Stimulated activated naive CD8-positive, alpha-beta T cell treated with anti-CD3 and anti-CD28 coated beads, Interleukin-15, amount 100 ng/mL, for 72 hours (primary cell): ENCODE data around the gene GLS.
"Not testable (repeated sequence)": the region's sequence is repeated elsewhere in the genome, so short reads cannot be mapped to it uniquely, and the experiment has no call there.

Experiments used
- ATAC-seq: fragments of 150-1000 bp; cut with Tn5 transposase; 2 replicates; pipeline ENCODE4 v1.10.0; 2021; ENCODE audit warnings: mild to moderate bottlenecking, moderate library complexity
- DNase-seq, 2 donors: peaks; one replicate each; pipeline ENCODE4 v3.0.0; 2021 to 2022
- H3K27ac Mint-ChIP-seq, 2 donors: one replicate each; pipeline ENCODE4 v1.8.0; 2022; ENCODE audit warnings: mild to moderate bottlenecking in 2 of 2, mixed read lengths in 2 of 2, moderate library complexity in 2 of 2
- H3K27me3 Mint-ChIP-seq: one replicate; pipeline ENCODE4 v1.8.0; 2022; ENCODE audit warnings: mixed read lengths
- H3K4me1 Mint-ChIP-seq: one replicate; pipeline ENCODE4 v1.8.0; 2022; ENCODE audit warnings: mild to moderate bottlenecking, mixed read lengths
- H3K4me3 Mint-ChIP-seq, 2 donors: one replicate each; pipeline ENCODE4 v1.8.0; 2022; ENCODE audit warnings: mild to moderate bottlenecking in 2 of 2, mixed read lengths in 2 of 2, moderate library complexity in 1 of 2
- H3K9me3 Mint-ChIP-seq, 2 donors: one replicate each; pipeline ENCODE4 v1.8.0; 2022; ENCODE audit warnings: mixed read lengths in 2 of 2

Gene GLS

DNA sequence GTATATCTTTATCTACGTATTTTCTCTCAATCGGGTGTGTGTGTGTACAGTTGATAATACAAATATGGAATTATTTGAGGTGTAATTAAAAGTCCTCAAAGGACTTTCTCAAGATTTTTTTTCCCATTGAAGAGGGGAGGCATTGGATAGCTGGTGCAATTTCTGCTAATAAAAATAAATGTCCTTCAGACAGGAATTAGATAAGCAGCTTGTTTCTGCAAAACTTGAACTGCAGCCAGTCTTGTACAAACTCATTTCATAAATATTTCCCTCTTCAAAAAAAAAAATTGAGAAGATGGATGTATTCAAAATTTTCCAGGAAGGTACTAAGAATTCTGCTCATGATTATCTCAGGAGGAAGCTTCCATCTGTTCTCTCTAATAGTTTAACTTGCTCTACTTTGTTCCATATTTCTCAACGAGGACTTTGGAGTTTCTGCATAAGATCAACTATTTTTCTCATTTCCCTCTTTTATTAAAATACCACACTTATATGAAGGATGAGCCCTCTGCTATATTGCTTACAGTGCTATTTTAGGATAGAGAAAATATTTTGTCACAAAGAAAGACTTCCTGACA is 33.0 kb upstream of the GLS start:
- DNase-seq (no peak), ATAC-seq (no peak)
- Mint-ChIP-seq H3K27me3 (no peaks in the 10 kb centered on the region), H3K4me3 (no peak overlapping the region), H3K9me3 (no peaks in the 10 kb centered on the region), H3K4me1 (peaks cover 2% of the 10 kb centered on the region), H3K27ac (no peak overlapping the region)

DNA sequence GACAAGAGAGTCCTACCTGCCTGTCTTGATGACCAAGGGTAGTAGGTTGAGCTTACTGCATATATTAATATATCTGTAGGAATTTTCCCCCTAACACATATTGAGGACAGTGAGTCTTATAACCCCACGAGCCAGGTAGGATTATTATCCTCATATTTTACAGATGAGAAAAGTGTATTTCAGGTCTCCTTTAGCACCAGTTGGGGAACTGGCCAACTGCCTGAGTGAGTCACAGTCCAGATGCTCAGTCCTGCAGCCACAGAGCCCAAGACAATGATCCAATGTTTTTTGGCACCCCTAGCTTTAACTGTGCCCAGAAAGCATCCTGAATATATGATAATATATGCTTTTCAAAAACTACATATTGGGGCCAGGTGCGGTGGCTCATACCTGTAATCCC is 30.8 kb upstream of the GLS start:
- Mint-ChIP-seq H3K4me1 (peaks cover 6% of the 10 kb centered on the region), H3K27me3 (no peaks in the 10 kb centered on the region), H3K9me3 (no peaks in the 10 kb centered on the region), H3K27ac (no peak overlapping the region), H3K4me3 (no peak overlapping the region)
- no peak for DNase-seq
- ATAC-seq, result no peak

DNA sequence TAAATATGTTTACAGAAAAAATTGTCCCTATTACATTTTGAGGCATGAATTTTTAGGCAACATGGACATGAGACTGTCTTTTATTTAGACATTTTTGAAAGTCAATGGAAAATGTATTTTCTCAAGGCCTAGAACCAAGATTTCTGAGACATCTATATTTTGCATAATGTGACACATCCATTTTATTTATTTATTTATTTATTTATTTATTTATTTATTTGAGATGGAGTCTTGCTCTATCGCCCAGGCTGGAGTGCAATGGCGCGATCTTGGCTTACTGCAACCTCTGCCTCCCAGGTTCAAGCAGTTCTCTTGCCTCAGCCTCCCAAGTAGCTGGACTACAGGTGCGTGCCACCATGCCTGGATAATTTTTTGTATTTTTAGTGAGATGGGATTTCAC is 27.6 kb upstream of the GLS start:
- ATAC-seq, H3K27me3 Mint-ChIP-seq, H3K4me3 Mint-ChIP-seq, DNase-seq, H3K27ac Mint-ChIP-seq, H3K9me3 Mint-ChIP-seq, H3K4me1 Mint-ChIP-seq: not testable (repeated sequence)

DNA sequence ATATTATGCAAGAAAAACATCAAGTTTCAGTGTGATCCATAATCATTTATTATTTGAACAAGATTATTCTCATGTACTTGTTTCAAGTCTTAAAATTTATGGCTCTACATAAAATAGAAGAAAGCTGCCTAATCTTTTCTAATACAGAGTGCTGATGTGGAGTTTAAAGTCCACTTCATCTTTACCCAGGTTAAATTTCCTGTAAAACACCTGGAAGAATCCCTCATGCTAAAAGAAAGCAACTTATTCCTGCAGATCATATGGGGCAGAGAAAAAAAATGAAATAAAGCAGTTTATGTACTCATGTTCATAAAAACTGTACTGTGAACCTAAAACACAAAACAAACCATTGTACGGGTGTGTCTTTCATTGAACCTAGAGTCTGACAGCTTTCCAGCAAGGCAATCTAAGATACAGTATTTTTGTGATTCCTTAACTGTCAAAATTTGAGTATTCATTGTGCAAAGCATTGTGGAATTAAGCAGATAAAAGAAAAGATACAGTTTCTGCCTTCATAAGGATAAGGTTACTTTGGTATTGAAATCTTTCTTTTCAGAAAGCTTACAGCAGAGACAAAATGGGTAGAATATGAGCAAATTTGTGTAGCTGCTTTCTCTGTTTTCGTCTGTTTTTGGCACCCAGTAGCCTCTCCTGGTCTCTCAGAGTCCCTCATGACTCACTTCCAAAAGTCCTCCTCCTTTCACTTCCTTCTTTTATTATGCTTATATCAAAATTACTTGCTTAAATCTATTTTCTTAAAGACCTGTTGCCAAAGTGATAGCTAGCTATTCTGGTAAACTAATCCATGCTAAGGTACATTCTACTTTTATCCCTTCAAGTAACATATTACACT is 26.9 kb upstream of the GLS start:
- DNase-seq (no peak), ATAC-seq (no peak)
- Mint-ChIP-seq H3K4me3 (no peak overlapping the region), H3K9me3 (no peaks in the 10 kb centered on the region), H3K4me1 (peaks cover 6% of the 10 kb centered on the region), H3K27me3 (no peaks in the 10 kb centered on the region), H3K27ac (peak overlapping the region in 1 of 2 donors; percentile 60)

DNA sequence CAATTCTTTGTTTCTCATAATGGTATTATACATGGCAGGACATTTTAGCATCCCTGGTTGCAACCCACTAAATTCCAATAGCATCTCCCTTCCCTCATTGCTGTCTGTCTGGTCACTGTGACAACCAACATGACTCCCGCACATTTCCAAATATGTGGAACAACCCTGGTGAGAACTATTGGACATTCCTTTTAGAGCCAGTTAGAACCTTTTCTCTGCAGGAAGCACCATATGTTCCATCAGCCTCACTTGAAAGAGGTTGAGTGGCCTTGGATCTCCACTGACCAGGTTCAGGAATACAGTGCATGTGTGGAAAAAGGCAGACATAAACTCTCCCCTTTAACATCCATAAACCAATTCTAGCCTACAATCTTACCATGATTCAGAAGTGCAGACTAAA is 25.9 kb upstream of the GLS start:
- DNase-seq (no peak), ATAC-seq (no peak)
- Mint-ChIP-seq H3K27ac (no peak overlapping the region), H3K4me3 (no peak overlapping the region), H3K9me3 (no peaks in the 10 kb centered on the region), H3K27me3 (no peaks in the 10 kb centered on the region), H3K4me1 (peaks cover 6% of the 10 kb centered on the region)

DNA sequence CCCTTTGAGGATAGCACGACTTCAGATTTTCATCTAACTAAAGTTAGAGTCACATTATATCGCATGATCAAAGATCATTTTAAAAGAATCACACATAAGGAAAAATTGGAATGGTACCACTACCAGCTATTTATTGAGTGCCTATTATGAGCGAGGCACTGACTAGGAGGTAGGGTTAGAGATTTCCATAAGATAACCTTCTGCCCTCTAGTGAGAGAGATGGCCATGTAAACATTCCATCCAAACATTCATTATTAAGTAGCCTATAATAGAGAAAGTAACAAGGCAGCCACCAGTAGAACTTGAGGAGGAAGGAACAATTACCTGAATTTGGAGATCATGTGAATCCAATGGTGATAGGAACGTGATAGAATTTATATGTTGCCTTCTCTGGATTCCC is 25.4 kb upstream of the GLS start:
- DNase-seq, result no peak
- no peak overlapping the region for H3K27ac Mint-ChIP-seq
- no peak for ATAC-seq
- H3K4me1 Mint-ChIP-seq, result peaks cover 6% of the 10 kb centered on the region
- H3K4me3 Mint-ChIP-seq, result no peak overlapping the region
- H3K27me3 Mint-ChIP-seq, result no peaks in the 10 kb centered on the region
- no peaks in the 10 kb centered on the region for H3K9me3 Mint-ChIP-seq

DNA sequence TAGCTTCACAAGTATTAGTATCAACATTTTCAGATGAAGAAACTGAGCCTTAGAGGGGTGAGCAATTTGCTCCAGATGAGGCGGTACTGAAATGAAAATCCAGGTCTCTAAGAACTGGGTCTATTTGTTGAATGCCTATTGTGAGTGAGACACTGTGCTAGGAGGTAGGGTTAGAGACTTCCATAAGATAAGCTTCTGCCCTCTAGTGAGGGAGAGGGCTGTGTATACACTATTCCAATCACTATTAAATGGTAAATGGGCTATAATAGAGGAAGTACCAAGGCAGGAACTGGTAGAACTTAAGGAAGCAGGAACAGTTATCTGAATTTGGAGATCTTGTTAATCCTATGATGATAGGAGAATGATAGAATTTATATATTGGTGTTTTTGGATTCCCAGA is 23.6 kb upstream of the GLS start:
- no peak overlapping the region for H3K27ac Mint-ChIP-seq
- no peak for DNase-seq
- peaks cover 7 to 9% of the 10 kb centered on the region in 2 donors for H3K9me3 Mint-ChIP-seq
- peaks cover 6% of the 10 kb centered on the region for H3K4me1 Mint-ChIP-seq
- no peak overlapping the region for H3K4me3 Mint-ChIP-seq
- ATAC-seq, result no peak
- no peaks in the 10 kb centered on the region for H3K27me3 Mint-ChIP-seq

DNA sequence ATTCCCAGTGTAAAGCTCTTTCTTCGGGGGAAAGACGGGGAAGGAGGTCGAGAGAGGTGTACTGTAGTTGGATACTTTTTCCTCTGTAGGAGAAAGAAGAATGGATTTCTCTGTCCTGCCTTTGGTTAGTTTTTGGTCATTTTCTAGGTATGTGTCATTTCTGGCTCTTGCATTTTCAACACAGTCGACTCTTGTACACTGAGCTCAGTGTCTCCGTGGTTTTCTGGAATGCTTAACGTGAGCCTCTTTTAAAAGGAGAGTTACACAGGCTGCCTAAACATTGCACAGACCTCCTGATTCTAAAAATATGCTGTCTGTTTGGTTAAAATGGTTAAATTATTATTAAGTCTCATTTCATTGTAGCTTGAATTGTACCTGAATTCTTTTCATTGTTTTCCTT is 21.8 kb upstream of the GLS start:
- Mint-ChIP-seq H3K9me3 (peaks cover 15 to 19% of the 10 kb centered on the region in 2 donors), H3K27ac (no peak overlapping the region), H3K4me3 (no peak overlapping the region), H3K27me3 (no peaks in the 10 kb centered on the region), H3K4me1 (peaks cover 20% of the 10 kb centered on the region)
- DNase-seq (no peak), ATAC-seq (no peak)

DNA sequence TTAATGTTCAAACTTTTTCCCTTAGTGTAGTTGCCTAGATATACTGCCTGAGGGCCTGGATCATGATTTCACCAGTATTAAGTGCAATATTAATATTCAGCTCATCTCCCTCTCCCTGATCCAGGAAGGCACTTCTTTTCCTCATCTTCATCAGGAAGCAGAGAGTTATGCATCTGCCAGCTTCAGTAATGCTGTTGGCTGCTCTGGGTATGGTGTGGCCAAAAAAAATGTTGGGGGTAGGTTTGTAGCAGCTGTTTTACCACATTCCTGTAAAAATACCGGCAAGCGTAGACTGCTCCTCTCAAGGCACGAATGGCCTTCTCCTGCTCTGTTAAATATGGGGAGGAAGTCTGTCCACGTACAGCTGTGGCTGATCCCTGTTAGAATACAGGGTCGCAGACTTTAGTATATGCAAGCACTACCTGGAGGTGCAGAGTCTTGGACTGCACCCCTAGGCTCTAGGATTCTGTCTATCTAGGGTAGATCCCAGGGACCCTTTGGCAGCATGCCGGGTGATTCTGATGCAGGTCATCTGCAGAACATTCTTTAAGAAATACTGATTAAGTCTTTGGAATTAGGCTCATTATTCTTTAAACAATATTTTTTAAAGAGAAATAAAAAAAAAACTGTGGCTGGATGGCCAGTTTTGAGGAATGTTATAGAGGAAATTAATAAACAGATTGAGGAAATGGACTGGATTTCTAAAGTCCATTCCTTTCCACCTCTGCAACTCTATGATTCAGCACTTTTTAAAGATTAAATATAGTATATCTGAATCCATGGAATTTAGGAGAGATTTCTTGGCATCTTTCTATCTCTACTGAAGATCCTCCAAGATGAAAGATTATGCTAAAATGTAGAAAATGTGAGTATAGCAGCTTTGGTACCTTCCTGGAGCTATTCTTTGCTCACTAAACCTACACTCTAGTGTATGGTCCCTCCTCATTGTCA is 21.0 kb upstream of the GLS start:
- no peak overlapping the region for H3K27ac Mint-ChIP-seq
- DNase-seq (no peak), ATAC-seq (no peak)
- H3K27me3 Mint-ChIP-seq, result no peaks in the 10 kb centered on the region
- H3K9me3 Mint-ChIP-seq, result peaks cover 15 to 19% of the 10 kb centered on the region in 2 donors
- H3K4me3 Mint-ChIP-seq, result no peak overlapping the region
- peaks cover 18% of the 10 kb centered on the region for H3K4me1 Mint-ChIP-seq

DNA sequence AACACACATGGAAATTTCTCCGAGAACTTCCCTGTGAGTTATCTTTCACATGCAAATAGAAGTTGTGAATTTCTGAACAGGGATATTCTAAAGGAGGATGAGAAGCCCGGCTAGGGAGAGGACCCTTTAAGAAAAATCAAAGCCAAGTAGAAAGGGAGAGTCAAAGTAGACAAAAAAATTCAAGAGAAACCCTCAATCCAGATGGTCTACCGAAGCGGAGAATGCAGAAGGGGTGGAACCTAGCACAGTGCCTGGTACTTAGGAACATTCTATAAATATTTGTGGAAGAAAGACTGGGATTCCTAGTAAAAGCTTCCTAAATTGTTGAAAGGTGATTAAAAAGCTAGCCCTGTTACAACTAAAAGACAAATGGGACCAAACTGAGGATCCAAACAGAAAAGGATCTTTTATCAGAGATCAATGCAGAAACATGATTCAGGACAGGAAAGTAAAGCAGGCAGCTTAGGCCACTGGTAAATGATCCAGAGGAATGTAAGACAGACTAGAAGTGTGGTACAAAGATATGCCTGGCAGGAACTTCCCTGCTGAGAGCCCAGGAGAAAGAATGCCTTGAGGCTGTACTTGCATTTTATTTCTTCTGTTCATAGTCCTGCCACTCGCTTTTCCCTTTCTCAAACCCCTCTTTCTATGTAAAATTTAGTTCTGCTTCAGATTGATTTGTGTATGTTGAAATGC is 19.5 kb upstream of the GLS start:
- Mint-ChIP-seq H3K4me1 (peaks cover 18% of the 10 kb centered on the region), H3K9me3 (peaks cover 15 to 19% of the 10 kb centered on the region in 2 donors), H3K27me3 (no peaks in the 10 kb centered on the region), H3K4me3 (no peak overlapping the region), H3K27ac (no peak overlapping the region)
- ATAC-seq (no peak), DNase-seq (no peak)

DNA sequence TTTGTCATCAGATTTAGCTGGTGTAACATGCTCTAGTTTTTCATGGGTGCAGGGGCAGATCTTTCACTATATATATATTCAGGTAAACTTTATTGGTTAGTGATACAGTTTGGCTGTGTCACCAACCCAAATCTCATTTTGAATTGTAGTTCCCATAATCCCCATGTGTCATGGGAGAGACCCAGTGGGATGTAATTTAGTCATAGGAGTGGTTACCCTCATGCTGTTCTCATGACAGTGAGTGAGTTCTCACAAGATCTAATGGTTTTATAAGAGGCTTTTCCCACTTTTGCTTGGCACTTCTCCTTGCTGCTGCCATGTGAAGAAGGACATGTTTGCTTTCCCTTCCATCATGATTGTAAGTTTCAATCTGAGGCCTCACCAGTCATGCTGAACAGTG is 18.5 kb upstream of the GLS start:
- H3K27me3 Mint-ChIP-seq, ATAC-seq, H3K4me3 Mint-ChIP-seq, DNase-seq: not testable (repeated sequence)
- H3K4me1 Mint-ChIP-seq, result peaks cover 18% of the 10 kb centered on the region
- H3K9me3 Mint-ChIP-seq, result peaks cover 15 to 19% of the 10 kb centered on the region in 2 donors
- peak overlapping the region in 1 of 2 donors; percentile 21 for H3K27ac Mint-ChIP-seq

DNA sequence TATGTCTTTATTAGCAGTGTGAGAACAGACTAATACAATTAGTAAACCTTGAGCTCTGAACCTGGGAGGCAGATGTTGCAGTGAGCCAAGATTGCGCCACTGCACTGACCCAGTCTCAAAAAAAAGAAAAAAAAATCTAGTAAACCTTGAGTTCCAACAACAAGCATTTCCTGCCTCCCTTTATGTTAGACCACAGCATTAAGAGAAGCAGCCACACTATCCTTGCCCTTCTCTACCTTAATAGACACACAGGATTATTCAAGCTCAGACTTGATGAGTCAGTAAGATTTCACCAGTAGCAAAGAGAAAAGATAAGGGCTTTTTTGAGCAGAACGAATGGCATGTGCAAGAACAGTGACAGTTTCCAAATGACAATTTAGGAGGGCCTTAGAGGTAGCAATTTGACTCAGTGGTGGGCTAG is 18.0 kb upstream of the GLS start:
- H3K27ac Mint-ChIP-seq, result peak overlapping the region in 1 of 2 donors; percentile 21
- DNase-seq (no peak), ATAC-seq (peak; percentile 72)
- no peak overlapping the region for H3K4me3 Mint-ChIP-seq
- peaks cover 15 to 19% of the 10 kb centered on the region in 2 donors for H3K9me3 Mint-ChIP-seq
- H3K4me1 Mint-ChIP-seq, result peaks cover 18% of the 10 kb centered on the region
- H3K27me3 Mint-ChIP-seq, result no peaks in the 10 kb centered on the region

DNA sequence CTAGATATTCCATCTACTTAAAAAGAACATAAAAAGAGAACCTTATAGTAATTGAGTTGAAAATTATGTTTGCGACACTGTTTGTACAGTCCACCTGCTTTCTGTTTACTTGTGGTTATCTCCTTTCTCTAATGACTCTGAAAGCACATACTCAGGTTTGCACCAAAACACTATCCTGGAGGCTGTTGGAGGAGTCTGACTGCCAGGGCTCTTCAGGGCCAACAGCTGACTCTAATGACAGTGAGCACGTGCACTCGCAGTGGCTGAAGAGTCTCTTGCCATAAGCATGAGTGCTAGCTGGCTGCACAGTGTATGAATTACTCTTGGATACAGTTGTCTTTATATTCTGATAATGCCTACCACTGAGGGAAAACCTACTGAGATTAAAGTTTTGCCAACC is 16.7 kb upstream of the GLS start:
- Mint-ChIP-seq H3K9me3 (peaks cover 15 to 19% of the 10 kb centered on the region in 2 donors), H3K27ac (no peak overlapping the region), H3K4me3 (no peak overlapping the region), H3K27me3 (no peaks in the 10 kb centered on the region), H3K4me1 (peaks cover 18% of the 10 kb centered on the region)
- DNase-seq (no peak), ATAC-seq (no peak)

DNA sequence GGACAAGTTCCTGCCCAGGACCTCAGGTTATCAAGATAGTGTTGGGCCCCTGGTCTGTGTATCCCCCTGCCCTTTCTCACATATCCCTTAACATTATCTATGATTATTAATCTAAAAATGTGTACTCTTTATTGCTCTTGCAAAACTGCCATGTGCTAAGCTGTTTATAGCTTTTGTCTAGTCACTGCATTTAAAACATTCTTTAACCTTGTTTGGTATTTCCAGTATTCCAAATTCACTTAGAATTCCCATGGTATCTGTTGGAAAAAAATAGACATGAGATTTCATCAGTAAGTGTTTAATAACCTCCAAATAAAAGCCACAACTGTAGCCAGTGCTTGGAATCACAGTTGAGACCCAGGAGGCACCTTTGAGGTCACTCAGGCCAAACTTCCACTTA is 16.2 kb upstream of the GLS start:
- peaks cover 18% of the 10 kb centered on the region for H3K4me1 Mint-ChIP-seq
- no peaks in the 10 kb centered on the region for H3K27me3 Mint-ChIP-seq
- no peak for DNase-seq
- H3K9me3 Mint-ChIP-seq, result peaks cover 15 to 19% of the 10 kb centered on the region in 2 donors
- H3K4me3 Mint-ChIP-seq, result no peak overlapping the region
- no peak for ATAC-seq
- no peak overlapping the region for H3K27ac Mint-ChIP-seq

DNA sequence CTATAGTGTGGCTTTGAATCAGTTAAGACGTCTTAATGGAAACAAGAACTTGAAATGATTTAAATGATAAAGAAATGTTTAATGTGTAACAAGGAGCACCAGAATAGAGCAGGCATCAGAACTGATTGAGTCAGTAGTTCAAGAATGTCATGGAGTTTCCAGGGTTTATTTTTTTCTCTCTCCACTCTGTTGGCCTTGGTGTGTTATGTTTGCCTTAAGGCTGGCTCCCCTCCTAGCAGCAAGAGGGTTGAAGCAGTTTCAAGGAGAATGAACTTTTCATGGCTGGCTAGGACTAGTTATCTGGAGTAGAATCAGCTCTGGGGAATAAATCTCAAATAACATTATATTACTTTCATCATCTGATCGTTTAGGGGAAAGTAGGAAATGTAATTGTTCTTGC is 13.4 kb upstream of the GLS start:
- Mint-ChIP-seq H3K9me3 (peaks cover 6 to 9% of the 10 kb centered on the region in 2 donors), H3K4me3 (no peak overlapping the region), H3K27ac (no peak overlapping the region), H3K27me3 (no peaks in the 10 kb centered on the region), H3K4me1 (peaks cover 18% of the 10 kb centered on the region)
- ATAC-seq (no peak), DNase-seq (no peak)
